Upper lobe of right lung (tissue), 1 donor: ENCODE results near the gene AVPR1B. TPM values are rescaled to one million over a fixed set of nuclear protein-coding genes. Genes with fewer than 3 reads are reported as not detected.
A peak's percentile ranks its signal among the peaks of the same experiment; 100 is the strongest.

Experiments
- ATAC-seq: fragments of 200-7000 bp; cut with Tn5 transposase; one replicate; pipeline ENCODE4 v1.9.1; 2020; ENCODE audit warnings: mild to moderate bottlenecking, moderate library complexity
- DNase-seq: peaks from one replicate; pipeline ENCODE4 v3.0.0-alpha.2; 2020
- H3K27ac ChIP-seq: fragments of 200-600 bp; one replicate; pipeline ENCODE4 v1.8.0; 2022
- H3K27me3 ChIP-seq: fragments of 200-600 bp; one replicate; pipeline ENCODE4 v1.8.0; 2022; ENCODE audit warnings: mild to moderate bottlenecking
- H3K36me3 ChIP-seq: fragments of 200-600 bp; one replicate; pipeline ENCODE4 v1.8.0; 2022
- H3K4me1 ChIP-seq: fragments of 200-600 bp; one replicate; pipeline ENCODE4 v1.8.0; 2022
- H3K4me3 ChIP-seq: fragments of 200-600 bp; one replicate; pipeline ENCODE4 v1.8.0; 2022; ENCODE audit warnings: mild to moderate bottlenecking
- H3K9me3 ChIP-seq: fragments of 200-600 bp; one replicate; pipeline ENCODE4 v1.8.0; 2022
- intact Hi-C: fragments of 100-400 bp; cut with DNase I; formaldehyde crosslinking; loops from one replicate; pipeline ENCODE4 v1.11.0; 2022
- total RNA-seq: library from RNA; stranded (reverse); fragmentation: NEBNext Ultra II Directional; extraction: Animal tissue kit (Norgen Biotek cat#: 25700); gene quantifications from one replicate; pipeline ENCODE4 v1.2.1, GENCODE V29; 2021
- TF ChIP-seq, protein P1 (sequence below): fragments of 200-600 bp; IDR thresholded peaks from one replicate; pipeline ENCODE4 v1.8.0; 2022; ENCODE audit warnings: antibody characterized with exemption
- donor health status: DM: no; HTN: yes; CAD: no; lungs with severe emphysema.

AVPR1B gene
- total RNA-seq, 1 donor from 2014 or later: not detected

DNA sequence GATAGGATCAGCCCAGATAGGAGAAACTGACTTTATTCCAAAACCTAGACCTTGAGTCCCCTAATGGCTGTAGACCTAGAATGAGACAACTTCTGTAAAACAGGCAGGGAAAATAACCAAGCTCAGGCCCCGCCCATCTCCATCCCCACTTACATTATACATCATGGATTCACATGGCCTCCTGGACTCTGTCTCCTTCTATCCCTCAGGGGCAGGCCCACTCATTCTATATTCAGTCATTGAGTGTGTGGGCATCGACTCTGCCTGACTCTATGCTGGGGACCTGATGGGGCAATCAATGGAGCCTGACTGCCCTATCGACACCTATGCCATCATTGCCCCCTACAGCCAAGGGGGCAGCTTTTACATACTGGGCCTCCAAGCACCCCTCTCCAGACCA is 6.4 kb downstream of the AVPR1B start:
- no peak for DNase-seq
- intact Hi-C loops: no loop called here
- no peak overlapping the region for H3K27ac ChIP-seq
- TF ChIP-seq, protein P1, sequence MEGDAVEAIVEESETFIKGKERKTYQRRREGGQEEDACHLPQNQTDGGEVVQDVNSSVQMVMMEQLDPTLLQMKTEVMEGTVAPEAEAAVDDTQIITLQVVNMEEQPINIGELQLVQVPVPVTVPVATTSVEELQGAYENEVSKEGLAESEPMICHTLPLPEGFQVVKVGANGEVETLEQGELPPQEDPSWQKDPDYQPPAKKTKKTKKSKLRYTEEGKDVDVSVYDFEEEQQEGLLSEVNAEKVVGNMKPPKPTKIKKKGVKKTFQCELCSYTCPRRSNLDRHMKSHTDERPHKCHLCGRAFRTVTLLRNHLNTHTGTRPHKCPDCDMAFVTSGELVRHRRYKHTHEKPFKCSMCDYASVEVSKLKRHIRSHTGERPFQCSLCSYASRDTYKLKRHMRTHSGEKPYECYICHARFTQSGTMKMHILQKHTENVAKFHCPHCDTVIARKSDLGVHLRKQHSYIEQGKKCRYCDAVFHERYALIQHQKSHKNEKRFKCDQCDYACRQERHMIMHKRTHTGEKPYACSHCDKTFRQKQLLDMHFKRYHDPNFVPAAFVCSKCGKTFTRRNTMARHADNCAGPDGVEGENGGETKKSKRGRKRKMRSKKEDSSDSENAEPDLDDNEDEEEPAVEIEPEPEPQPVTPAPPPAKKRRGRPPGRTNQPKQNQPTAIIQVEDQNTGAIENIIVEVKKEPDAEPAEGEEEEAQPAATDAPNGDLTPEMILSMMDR: no peak
- no peak for ATAC-seq
- no peak overlapping the region for H3K4me3 ChIP-seq
- no peaks in the 10 kb centered on the region for H3K36me3 ChIP-seq
- no peaks in the 10 kb centered on the region for H3K9me3 ChIP-seq
- peaks cover 3% of the 10 kb centered on the region for H3K4me1 ChIP-seq
- no peaks in the 10 kb centered on the region for H3K27me3 ChIP-seq

DNA sequence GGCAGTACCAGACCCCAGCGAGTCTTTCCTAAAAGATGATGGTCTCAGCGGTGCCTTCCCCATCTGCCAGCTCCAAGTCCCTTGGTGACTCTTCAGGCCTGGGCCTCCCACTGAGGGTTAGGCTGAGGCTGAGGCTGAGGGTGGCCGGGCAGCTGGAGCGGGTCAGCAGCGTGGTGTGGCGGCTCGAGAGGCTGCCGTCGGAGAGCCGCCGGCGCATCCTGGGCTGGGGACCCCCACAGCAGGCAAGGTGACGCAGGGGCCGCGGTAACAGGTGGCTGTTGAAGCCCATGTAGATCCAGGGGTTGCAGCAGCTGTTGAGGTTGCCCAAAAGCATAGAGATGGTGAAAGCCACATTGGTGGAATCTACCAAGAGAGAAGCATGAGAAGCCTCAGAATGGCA is 7.0 kb downstream of the AVPR1B start:
- Histone ChIP-seq H3K27me3 (no peaks in the 10 kb centered on the region), H3K4me1 (peaks cover 3% of the 10 kb centered on the region), H3K27ac (no peak overlapping the region), H3K4me3 (no peak overlapping the region), H3K36me3 (no peaks in the 10 kb centered on the region), H3K9me3 (no peaks in the 10 kb centered on the region)
- intact Hi-C loops: no loop called here
- DNase-seq: peak; percentile 58
- TF ChIP-seq, protein P1: no peak
- no peak for ATAC-seq

DNA sequence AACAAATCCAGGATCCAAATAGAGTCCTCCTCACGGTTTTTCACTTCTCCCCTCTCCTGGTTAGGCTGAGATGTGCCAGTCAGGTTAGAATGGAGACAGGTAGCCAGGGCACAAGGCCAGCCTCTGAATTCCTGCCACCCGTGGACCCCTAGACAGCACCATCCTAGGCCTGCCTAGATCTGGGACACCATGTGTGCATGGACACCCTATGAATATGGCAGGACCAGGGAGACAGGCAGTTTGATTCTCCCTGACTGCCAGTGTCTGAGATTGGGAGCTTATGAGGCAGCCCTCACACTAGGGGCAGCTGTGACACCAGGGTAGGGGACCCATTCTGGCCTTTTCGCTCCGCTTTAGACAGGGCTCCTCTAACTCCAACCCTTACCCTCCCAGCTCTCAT is 7.5 kb downstream of the AVPR1B start:
- Histone ChIP-seq H3K9me3 (no peaks in the 10 kb centered on the region), H3K27ac (no peak overlapping the region), H3K27me3 (no peaks in the 10 kb centered on the region), H3K4me3 (no peak overlapping the region), H3K36me3 (no peaks in the 10 kb centered on the region), H3K4me1 (peaks cover 3% of the 10 kb centered on the region)
- TF ChIP-seq, protein P1: no peak
- ATAC-seq (no peak), DNase-seq (no peak)
- intact Hi-C loops: no loop called here

DNA sequence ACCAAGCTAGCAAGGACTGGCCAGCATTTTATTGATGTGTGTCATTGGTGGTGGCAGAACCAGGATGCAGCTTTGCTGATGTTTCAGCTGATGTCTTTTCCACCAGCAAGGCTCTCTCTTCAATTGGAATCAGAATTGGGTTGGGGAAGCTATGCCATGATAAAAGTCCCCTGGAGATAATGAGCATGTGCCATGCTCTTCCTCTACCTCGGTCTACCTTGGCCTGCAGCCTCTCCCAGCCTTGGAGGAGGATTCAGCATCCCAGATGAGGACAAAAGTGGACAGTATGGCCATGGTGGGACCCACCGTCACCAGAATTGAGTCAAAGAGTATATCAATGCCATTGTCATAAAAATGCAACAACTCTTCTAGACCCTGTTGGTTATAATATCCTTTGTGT is 8.6 kb downstream of the AVPR1B start:
- TF ChIP-seq, protein P1: no peak
- H3K36me3 ChIP-seq: no peaks in the 10 kb centered on the region
- intact Hi-C loops: no loop called here
- H3K27me3 ChIP-seq: no peaks in the 10 kb centered on the region
- no peaks in the 10 kb centered on the region for H3K9me3 ChIP-seq
- no peak overlapping the region for H3K4me3 ChIP-seq
- no peak overlapping the region for H3K27ac ChIP-seq
- peaks cover 3% of the 10 kb centered on the region for H3K4me1 ChIP-seq
- DNase-seq (no peak), ATAC-seq (no peak)

DNA sequence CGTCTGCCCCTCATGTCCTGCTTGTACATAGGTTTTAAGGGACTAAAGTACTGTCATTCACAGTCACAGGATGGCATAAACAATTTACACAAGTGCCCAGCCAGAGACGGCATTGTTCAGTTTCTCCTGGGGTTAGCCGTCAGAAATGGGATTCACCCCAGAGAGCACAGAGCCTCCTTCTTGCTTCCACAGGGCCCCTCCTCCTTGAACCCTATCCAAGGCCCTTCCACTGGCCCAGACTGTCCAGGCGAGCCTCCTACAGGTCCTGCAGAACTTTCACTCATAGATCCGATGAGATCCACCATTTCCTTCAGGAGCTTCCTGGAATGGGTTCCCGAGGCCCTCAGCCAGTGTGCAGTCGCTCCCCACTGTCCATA is 10.0 kb downstream of the AVPR1B start:
- no peaks in the 10 kb centered on the region for H3K9me3 ChIP-seq
- H3K27me3 ChIP-seq: no peaks in the 10 kb centered on the region
- TF ChIP-seq, protein P1: no peak
- no peak for ATAC-seq
- H3K4me1 ChIP-seq: peaks cover 3% of the 10 kb centered on the region
- no peak overlapping the region for H3K4me3 ChIP-seq
- intact Hi-C loops: no loop called here
- H3K36me3 ChIP-seq: no peaks in the 10 kb centered on the region
- DNase-seq: no peak
- no peak overlapping the region for H3K27ac ChIP-seq
